SK-N-SH (cell line): ENCODE results near the gene ZNF750. TPM values are rescaled to one million over a fixed set of nuclear protein-coding genes. Genes with fewer than 3 reads are reported as not detected.

Source experiments
- CTCF ChIA-PET: fragments of 300-600, 350-600 bp; formaldehyde crosslinking; extraction: SDS; loops from one replicate; lab custom pipeline; 2021; lab: Yijun Ruan, JAX
- POLR2A ChIA-PET: fragments of 350-600 bp; sonication (Branson Sonifier 250); formaldehyde crosslinking; extraction: SDS; loops from one replicate; lab custom pipeline; 2020; ENCODE audit warnings: antibody characterized with exemption, inconsistent platforms; lab: Yijun Ruan, JAX
- DNase-seq: peaks from one replicate; pipeline ENCODE4 v3.0.0; 2012
- H2AFZ ChIP-seq: fragments of 200-600 bp; sonication (generic); 2 replicates; pipeline ENCODE4 v1.8.1; 2016; ENCODE audit warnings: antibody characterized with exemption, mild to moderate bottlenecking, low read depth
- H3F3A ChIP-seq: fragments of 200-600 bp; sonication (generic); replicated peaks from 2 replicates; pipeline ENCODE3; 2016; ENCODE audit warnings: antibody characterized with exemption, mild to moderate bottlenecking; ENCODE audit not compliant: insufficient read depth
- H3K27ac ChIP-seq, 2 experiments: fragments of 200-500 bp in 1 of 2; fragments of 200-600 bp in 1 of 2; sonication (Bioruptor generic) in 1 of 2; sonication (generic), shearing (Covaris generic) in 1 of 2; 2 replicates each; pipeline versions ENCODE4 v1.5.1 to v1.6.1; 2014 to 2016; ENCODE audit warnings: low read depth in 2 of 2, inconsistent platforms in 1 of 2, low read length in 1 of 2, mild to moderate bottlenecking in 1 of 2, mixed read lengths in 1 of 2
- H3K27me3 ChIP-seq: fragments of 200-600 bp; sonication (generic), shearing (Covaris generic); 2 replicates; pipeline ENCODE4 v1.6.1; 2016; ENCODE audit warnings: mixed run types; ENCODE audit not compliant: insufficient read depth
- H3K36me3 ChIP-seq, 2 experiments: fragments of 200-500 bp in 1 of 2; fragments of 200-600 bp in 1 of 2; sonication (Bioruptor generic) in 1 of 2; sonication (generic) in 1 of 2; replicated peaks in 1 of 2; 2 replicates each; pipeline versions ENCODE3 to v1.5.1; 2014 to 2016; ENCODE audit warnings: low read length in 1 of 2, mild to moderate bottlenecking in 1 of 2; ENCODE audit not compliant: insufficient read depth in 2 of 2, control insufficient read depth in 1 of 2
- H3K4me1 ChIP-seq, 2 experiments: fragments of 200-500 bp in 1 of 2; fragments of 200-600 bp in 1 of 2; sonication (Bioruptor generic) in 1 of 2; sonication (generic), shearing (Covaris generic) in 1 of 2; 2 replicates each; pipeline versions ENCODE4 v1.5.1 to v1.6.1; 2014 to 2016; ENCODE audit warnings: low read depth in 1 of 2, low read length in 1 of 2, mixed run types in 1 of 2; ENCODE audit not compliant: insufficient read depth in 2 of 2, control insufficient read depth in 1 of 2
- H3K4me2 ChIP-seq: fragments of 200-600 bp; sonication (generic), shearing (Covaris generic); 2 replicates; pipeline ENCODE4 v1.6.1; 2017; ENCODE audit warnings: mixed run types
- H3K4me3 ChIP-seq, 2 experiments: fragments of 200-500 bp in 1 of 2; fragments of 200-600 bp in 1 of 2; sonication (Bioruptor generic) in 1 of 2; sonication (generic), shearing (Covaris generic) in 1 of 2; 2 replicates each; pipeline versions ENCODE4 v1.5.1 to v1.8.1; 2014 to 2016; ENCODE audit warnings: low read depth in 2 of 2, inconsistent platforms in 1 of 2, low read length in 1 of 2, mild to moderate bottlenecking in 1 of 2, mixed read lengths in 1 of 2, moderate library complexity in 1 of 2
- H3K79me2 ChIP-seq: fragments of 200-600 bp; sonication (generic); 2 replicates; pipeline ENCODE4 v1.8.1; 2017; ENCODE audit warnings: mild to moderate bottlenecking; ENCODE audit not compliant: insufficient read depth
- H3K9ac ChIP-seq: fragments of 200-600 bp; sonication (generic); 2 replicates; pipeline ENCODE4 v1.6.1; 2017; ENCODE audit warnings: mixed run types
- H3K9me2 ChIP-seq: fragments of 200-600 bp; sonication (generic); 2 replicates; pipeline ENCODE4 v1.6.1; 2017; ENCODE audit warnings: mixed run types
- H3K9me3 ChIP-seq: fragments of 200-600 bp; sonication (generic); 2 replicates; pipeline ENCODE4 v1.6.1; 2017; ENCODE audit warnings: mixed run types, mild to moderate bottlenecking, moderate library complexity
- H4K20me1 ChIP-seq: fragments of 200-600 bp; sonication (generic); 2 replicates; pipeline ENCODE4 v1.6.1; 2017; ENCODE audit warnings: mild to moderate bottlenecking, mixed run types; ENCODE audit not compliant: insufficient read depth
- CHD2 ChIP-seq: fragments of 150-350 bp; IDR thresholded peaks from 2 replicates; pipeline ENCODE4 v1.6.1; 2018; ENCODE audit warnings: low read length; ENCODE audit not compliant: partially characterized antibody
- ELF1 ChIP-seq: IDR thresholded peaks from 2 replicates; pipeline ENCODE4 v1.4.0; 2012
- FOXJ3 ChIP-seq: sonication (generic); formaldehyde crosslinking; IDR thresholded peaks from 2 replicates; pipeline ENCODE4 v1.5.1; 2020; ENCODE audit warnings: mild to moderate bottlenecking, missing genetic modification reagents
- FOXM1 ChIP-seq: IDR thresholded peaks from 2 replicates; pipeline ENCODE4 v1.4.0; 2012; ENCODE audit warnings: low read depth, mild to moderate bottlenecking
- JUND ChIP-seq: IDR thresholded peaks from 2 replicates; pipeline ENCODE4 v1.4.0; 2012
- NFIC ChIP-seq: IDR thresholded peaks from 2 replicates; pipeline ENCODE4 v1.4.0; 2012; ENCODE audit warnings: borderline replicate concordance
- NRF1 ChIP-seq: IDR thresholded peaks from 2 replicates; pipeline ENCODE4 v1.6.1; 2012; ENCODE audit warnings: low read depth, mild to moderate bottlenecking, low read length
- POLR2AphosphoS5 ChIP-seq: IDR thresholded peaks from 2 replicates; pipeline ENCODE4 v1.6.1; 2012; ENCODE audit warnings: low read depth, low read length
- RCOR1 ChIP-seq: fragments of 150-350 bp; IDR thresholded peaks from 2 replicates; pipeline ENCODE4 v1.6.1; 2017; ENCODE audit warnings: antibody characterized with exemption, low read length
- RFX5 ChIP-seq: IDR thresholded peaks from 2 replicates; pipeline ENCODE4 v1.6.1; 2012; ENCODE audit warnings: mild to moderate bottlenecking, improper control_type of control experiment, low read length
- RXRA ChIP-seq: IDR thresholded peaks from 2 replicates; pipeline ENCODE4 v1.4.0; 2012; ENCODE audit warnings: low read depth, mild to moderate bottlenecking, borderline replicate concordance
- SIN3A ChIP-seq: IDR thresholded peaks from 2 replicates; pipeline ENCODE4 v1.6.1; 2012; ENCODE audit warnings: low read depth, mild to moderate bottlenecking, low read length, moderate library complexity, borderline replicate concordance
- SMC3 ChIP-seq: IDR thresholded peaks from 2 replicates; pipeline ENCODE4 v1.6.1; 2012; ENCODE audit warnings: low read depth, low read length, improper control_type of control experiment
- TCF12 ChIP-seq: IDR thresholded peaks from 2 replicates; pipeline ENCODE4 v1.4.0; 2012
- TEAD4 ChIP-seq: IDR thresholded peaks from 2 replicates; pipeline ENCODE4 v1.4.0; 2012; ENCODE audit warnings: mild to moderate bottlenecking, borderline replicate concordance; ENCODE audit not compliant: insufficient read depth
- USF2 ChIP-seq: fragments of 150-350 bp; IDR thresholded peaks from 2 replicates; pipeline ENCODE4 v1.6.1; 2017; ENCODE audit warnings: antibody characterized with exemption, low read length, low read depth, borderline replicate concordance
- YY1 ChIP-seq: IDR thresholded peaks from 2 replicates; pipeline ENCODE4 v1.4.0; 2012; ENCODE audit warnings: low read depth, mild to moderate bottlenecking
- ZBTB33 ChIP-seq: IDR thresholded peaks from 2 replicates; pipeline ENCODE4 v1.4.0; 2012; ENCODE audit warnings: low read depth, borderline replicate concordance
- WGBS: methylation state at CpG from one replicate; pipeline ENCODE4 v1.1.6; 2017; ENCODE audit warnings: low lambda C conversion rate; 5-methylcytosine and 5-hydroxymethylcytosine counted together
- polyA plus RNA-seq, 3 experiments: library from polyadenylated mRNA; depleted of rRNA; stranded (reverse); fragments of >200 nt; gene quantifications; 2 replicates each; pipeline ENCODE4 v1.2.3, GENCODE V29; 2012
- TF ChIP-seq, protein P1 (sequence below): fragments of 150-350 bp; IDR thresholded peaks from 2 replicates; pipeline ENCODE4 v1.6.1; 2016; ENCODE audit warnings: mild to moderate bottlenecking, low read depth, low read length
- TF ChIP-seq, protein P2 (sequence below): IDR thresholded peaks from 2 replicates; pipeline ENCODE4 v1.4.0; 2012; ENCODE audit warnings: low read depth, borderline replicate concordance

ZNF750 gene
- polyA plus RNA-seq, 1 of the 3 experiments (the other 2 are of a cell fraction): not detected

DNA sequence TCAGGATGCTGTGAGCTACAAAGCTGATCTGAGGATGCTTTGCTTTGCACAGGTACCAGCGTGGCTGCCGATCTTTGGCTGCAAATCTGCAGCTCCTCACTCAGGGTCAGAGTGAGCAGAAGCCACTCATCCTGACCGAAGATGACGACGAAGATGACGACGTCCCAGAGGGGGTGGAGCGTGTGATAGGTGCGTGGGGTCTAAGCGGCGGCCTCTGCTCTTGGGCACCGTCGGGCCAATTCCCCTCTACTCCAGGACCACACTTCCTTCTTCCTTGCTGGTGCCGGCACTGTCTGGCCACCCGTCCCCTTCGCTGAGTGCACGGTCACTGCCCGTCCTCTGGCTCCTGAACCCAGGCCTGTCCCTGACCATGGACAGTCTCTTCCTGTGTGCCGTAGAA, 34.0 kb downstream of the ZNF750 start:
- H3K4me1 ChIP-seq: peaks cover 0 to 4% of the 10 kb centered on the region in 2 experiments; a peak in 1 of 4 replicates
- no peaks in the 10 kb centered on the region for H3K9me3 ChIP-seq
- H3K4me3 ChIP-seq: no peak overlapping the region
- no peaks in the 10 kb centered on the region for H3K9me2 ChIP-seq
- H2AFZ ChIP-seq: no peak overlapping the region
- H3K9ac ChIP-seq: no peak overlapping the region
- H3K4me2 ChIP-seq: no peak overlapping the region
- TF ChIP-seq TEAD4 (no peak), USF2 (no peak), ZBTB33 (no peak), POLR2AphosphoS5 (no peak), NRF1 (no peak), YY1 (no peak), RCOR1 (no peak), JUND (no peak), CHD2 (no peak)
- TF ChIP-seq, protein P1, sequence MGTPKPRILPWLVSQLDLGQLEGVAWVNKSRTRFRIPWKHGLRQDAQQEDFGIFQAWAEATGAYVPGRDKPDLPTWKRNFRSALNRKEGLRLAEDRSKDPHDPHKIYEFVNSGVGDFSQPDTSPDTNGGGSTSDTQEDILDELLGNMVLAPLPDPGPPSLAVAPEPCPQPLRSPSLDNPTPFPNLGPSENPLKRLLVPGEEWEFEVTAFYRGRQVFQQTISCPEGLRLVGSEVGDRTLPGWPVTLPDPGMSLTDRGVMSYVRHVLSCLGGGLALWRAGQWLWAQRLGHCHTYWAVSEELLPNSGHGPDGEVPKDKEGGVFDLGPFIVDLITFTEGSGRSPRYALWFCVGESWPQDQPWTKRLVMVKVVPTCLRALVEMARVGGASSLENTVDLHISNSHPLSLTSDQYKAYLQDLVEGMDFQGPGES: no peak
- no peak for DNase-seq
- WGBS: 93% methylated on average over 19 of the region's 19 CpGs
- no peaks in the 10 kb centered on the region for H3F3A ChIP-seq
- H3K27ac ChIP-seq: no peak overlapping the region
- peaks cover 17% of the 10 kb centered on the region; the same call in 1 of the 2 replicates for H3K79me2 ChIP-seq
- CTCF ChIA-PET: interaction anchor here (0.8 kb wide), 1 partner anchor 28 kb away, joined by 3 read pairs; no protein-coding TSS in a partner anchor
- no peaks in the 10 kb centered on the region for H3K27me3 ChIP-seq
- H3K36me3 ChIP-seq: peaks cover 0 to 25% of the 10 kb centered on the region in 2 experiments
- H4K20me1 ChIP-seq: peaks cover 15% of the 10 kb centered on the region
- POLR2A ChIA-PET: no interaction called here

- ChIA-PET CTCF (interaction anchor here (0.8 to 1.5 kb wide), 5 partner anchors 8 to 30 kb away, joined by 3 to 8 read pairs (median 3); no protein-coding TSS in a partner anchor), POLR2A (interaction anchor here (1.0 kb wide), 1 partner anchor 115 kb away, joined by 3 read pairs; no protein-coding TSS in a partner anchor)
- Histone ChIP-seq H3K27ac (no peak overlapping the region), H2AFZ (no peak overlapping the region), H3K27me3 (no peaks in the 10 kb centered on the region), H3K36me3 (peaks cover 5 to 24% of the 10 kb centered on the region in 2 experiments), H3F3A (no peaks in the 10 kb centered on the region), H3K79me2 (peaks cover 20% of the 10 kb centered on the region; the same call in 1 of the 2 replicates), H3K4me1 (peaks cover 0 to 4% of the 10 kb centered on the region in 2 experiments; a peak in 1 of 4 replicates), H3K9ac (no peak overlapping the region), H3K9me3 (no peaks in the 10 kb centered on the region), H3K4me3 (no peak overlapping the region), H3K4me2 (no peak overlapping the region), H4K20me1 (peaks cover 15% of the 10 kb centered on the region), H3K9me2 (no peaks in the 10 kb centered on the region)
- TF ChIP-seq, protein P2, sequence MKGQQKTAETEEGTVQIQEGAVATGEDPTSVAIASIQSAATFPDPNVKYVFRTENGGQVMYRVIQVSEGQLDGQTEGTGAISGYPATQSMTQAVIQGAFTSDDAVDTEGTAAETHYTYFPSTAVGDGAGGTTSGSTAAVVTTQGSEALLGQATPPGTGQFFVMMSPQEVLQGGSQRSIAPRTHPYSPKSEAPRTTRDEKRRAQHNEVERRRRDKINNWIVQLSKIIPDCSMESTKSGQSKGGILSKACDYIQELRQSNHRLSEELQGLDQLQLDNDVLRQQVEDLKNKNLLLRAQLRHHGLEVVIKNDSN: no peak
- TF ChIP-seq ELF1: no peak
- no peak for TF ChIP-seq FOXJ3 (CRISPR knock-in tag)
- no peak for TF ChIP-seq TCF12
- no peak for TF ChIP-seq RFX5
- no peak for TF ChIP-seq FOXM1
- TF ChIP-seq RXRA: no peak
- TF ChIP-seq SMC3: no peak
- no peak for TF ChIP-seq JUND
- TF ChIP-seq, protein P1: no peak
- no peak for TF ChIP-seq NFIC
- TF ChIP-seq SIN3A: no peak
- no peak for TF ChIP-seq CHD2
- no peak for TF ChIP-seq POLR2AphosphoS5
- no peak for DNase-seq
- 95% methylated on average over 12 of the region's 13 CpGs for WGBS
Observed at GRCh38 chr17:82805254-82805653, 34.6 kb downstream of the ZNF750 start.
